NCI-H2081 (cell line): ENCODE measurements around the gene TMX2.

ENCODE experiments used
- DNase-seq, 2 experiments: peaks; one replicate each; lab custom pipeline; 2025; lab: John Stamatoyannopoulos, UW

TMX2 gene

DNA sequence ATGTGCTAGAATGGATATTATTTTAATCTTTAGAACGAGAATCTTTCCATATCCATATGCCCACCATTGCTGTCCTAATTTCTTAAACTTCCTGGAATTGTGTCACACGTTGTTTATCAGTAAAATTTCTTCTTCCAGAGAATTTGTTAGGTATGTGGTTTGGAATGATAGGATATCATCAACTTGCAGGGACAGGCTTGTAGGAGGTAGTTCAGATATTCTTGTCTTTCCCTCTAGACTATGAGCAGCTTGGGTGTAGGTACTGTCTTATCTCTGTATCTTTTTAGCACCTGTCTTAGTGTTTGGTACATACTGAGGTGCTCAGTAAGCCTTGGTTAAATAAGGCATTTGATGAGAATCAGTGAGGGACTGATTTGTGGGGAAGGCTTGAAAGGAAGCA is 52.6 kb downstream of the TMX2 start:
- DNase-seq: no peak

DNA sequence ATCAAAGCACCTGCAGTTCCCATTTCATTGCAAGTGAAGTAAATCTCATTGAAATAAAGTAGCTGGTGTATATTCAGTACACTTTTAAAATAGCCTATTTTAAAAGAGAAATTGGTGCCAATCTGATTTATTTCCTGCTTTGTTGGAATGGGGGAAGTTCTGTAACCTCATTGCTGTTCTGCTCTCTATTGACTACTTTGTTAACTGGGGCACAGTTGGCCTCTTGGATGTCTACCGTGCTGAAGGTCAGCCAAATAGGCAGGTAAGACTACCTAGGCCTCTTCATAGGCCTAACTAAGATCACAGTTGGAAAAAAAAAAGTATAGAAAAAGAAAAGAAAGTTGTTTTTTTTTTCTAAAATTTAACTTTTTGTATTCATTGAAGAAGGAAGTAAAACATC is 58.4 kb downstream of the TMX2 start:
- no peak for DNase-seq

DNA sequence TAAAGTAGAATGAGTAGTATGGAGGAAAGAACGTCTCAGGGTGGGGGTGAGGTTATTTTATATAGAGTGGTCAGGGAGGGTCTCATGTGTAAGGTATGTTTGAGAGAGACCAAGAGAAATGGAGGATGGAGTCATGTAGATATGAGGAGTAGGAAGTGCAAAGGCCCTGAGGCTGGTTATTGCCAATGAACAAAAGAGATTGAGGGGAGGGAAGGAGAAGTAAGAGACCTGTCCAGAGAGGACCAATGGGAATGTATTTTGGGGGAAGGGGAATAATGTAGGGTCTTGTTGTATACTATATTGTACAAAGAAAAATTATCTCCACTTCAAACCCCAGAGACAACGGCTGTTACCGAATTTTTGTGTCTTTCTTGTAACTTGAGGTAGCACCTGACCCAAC is 59.0 kb downstream of the TMX2 start:
- no peak for DNase-seq

DNA sequence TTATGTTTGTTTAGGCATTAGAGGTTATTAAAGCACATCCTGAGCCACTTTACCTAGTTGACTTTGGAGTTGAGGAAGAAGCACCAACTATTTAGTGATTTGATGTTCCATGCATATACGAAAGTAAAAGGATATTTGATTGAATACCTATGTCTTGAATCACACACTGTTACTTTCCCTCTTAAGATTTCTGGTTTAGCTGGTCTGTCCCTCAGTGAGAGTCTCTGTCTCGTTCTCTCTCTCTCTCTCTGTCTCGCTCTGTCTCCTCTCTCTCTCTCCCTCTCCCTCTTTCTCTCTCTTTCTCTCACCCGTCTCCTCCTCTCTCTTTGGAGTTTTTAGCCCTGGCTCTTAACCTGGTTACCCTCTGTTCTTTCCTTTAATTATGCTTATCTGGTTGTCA is 60.2 kb downstream of the TMX2 start:
- no peak for DNase-seq

DNA sequence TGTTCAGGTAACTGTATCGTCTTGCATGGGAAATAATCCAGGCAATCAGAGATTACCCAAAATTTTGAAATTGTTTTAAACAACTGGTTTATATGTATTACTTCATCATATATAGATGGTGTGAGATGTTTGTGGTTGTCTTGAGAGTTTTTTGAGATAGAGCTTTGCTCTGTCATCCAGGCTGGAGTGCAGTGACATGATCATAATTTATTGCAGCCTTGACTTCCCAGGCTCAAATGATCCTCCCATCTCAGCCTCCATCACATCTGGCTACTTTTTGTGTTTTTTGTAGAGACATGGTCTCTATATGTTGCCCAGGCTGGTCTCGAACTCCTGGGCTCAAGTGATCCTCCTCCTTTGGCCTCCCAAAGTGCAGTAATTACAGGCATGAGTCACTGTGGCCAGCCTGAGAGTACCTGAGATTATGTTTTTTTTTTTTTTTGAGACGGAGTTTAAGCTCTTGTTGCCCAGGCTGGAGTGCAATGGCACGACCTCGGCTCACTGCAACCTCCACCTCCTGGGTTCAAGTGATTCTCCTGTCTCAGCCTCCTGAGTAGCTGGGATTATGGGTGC is 60.7 kb downstream of the TMX2 start:
- no peak for DNase-seq

DNA sequence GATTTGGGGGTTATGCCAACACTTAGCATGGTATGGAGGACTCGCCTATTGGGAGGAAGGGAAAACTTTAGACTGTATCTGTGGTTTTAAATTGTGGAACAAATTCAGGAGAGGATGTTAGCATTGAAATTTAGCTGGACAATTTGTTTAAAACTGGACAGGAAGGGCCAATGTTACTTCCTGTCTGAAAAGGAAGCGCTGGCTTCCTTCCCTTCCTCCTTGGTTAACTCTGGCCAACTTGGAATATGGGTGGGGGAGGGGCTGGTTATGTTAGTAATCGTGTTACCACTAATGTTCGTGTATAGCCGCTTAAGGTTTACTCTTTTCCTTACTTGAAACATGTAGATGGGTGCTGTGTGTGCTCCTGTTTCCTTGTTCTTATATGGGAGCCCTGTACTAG is 63.1 kb downstream of the TMX2 start:
- no peak for DNase-seq

DNA sequence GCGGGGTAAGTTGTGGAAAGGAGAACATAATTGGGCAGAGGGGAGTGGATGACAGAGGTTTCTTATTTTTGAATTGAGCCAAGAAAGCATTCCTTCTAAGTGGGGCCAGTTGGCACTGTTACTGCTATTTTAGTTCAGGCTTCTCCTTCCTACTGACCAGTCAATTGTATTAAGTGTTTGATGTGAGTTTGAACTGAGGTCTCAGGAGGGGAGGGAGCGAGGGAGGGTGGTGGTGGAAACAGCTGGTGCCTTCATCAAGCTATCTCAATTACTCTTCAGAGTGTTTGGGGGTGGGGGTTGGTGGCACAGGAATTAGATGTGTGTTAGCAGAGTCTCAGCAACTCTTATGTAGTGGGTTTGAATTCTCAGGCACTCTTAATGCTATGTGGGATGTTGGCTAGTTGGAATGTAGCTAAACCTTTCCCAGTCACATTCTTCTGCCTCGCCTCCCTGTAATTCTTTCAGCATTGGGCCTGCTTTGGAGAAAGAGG is 63.7 kb downstream of the TMX2 start:
- DNase-seq: no peak

DNA sequence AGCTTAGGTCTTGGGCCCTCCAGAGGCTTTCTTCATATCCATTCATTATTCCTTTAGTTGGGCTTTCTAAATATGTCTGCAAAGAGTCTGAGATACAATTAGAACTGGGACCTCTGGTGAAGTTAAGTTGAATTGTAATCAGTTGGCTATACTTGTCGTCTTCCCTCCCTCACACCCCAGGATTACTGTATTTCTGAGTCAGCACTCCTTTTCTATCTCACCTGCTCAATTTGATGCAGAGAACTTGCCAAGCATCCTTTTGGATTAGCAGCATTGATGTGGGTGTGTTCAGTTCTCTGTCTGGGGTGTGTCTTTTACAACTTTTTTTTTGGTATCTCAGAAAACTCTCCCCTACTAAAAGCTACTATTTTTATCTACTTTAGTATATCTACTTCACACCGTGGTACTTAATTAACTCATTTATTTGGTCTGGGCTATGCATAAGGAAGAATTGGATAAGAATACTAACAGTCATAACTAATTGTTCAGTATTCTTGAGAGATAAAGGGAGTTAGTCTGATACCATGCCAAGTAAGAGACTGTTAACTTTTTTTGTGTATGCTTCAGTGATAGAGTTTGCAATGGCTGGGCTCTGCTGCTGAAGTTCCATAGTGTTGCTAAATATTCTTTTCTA is 64.3 kb downstream of the TMX2 start:
- DNase-seq: no peak

DNA sequence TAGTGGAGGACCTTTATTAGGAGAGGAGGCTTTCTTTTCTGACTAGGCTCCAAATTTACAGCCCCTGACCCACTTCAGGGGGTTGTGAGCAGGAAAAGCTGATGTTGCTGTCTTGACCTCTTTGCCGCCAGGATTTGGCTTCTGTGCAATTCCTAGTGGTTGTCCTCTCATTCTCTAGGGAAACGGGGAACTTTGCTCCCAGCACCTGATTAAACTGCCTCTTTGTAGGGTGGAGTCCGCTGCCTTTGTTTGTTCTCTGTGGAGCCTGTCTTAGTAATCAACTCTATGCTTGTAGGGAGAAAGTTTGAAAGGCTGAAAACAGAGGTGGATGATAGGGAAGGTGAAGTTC is 65.5 kb downstream of the TMX2 start:
- DNase-seq: no peak

DNA sequence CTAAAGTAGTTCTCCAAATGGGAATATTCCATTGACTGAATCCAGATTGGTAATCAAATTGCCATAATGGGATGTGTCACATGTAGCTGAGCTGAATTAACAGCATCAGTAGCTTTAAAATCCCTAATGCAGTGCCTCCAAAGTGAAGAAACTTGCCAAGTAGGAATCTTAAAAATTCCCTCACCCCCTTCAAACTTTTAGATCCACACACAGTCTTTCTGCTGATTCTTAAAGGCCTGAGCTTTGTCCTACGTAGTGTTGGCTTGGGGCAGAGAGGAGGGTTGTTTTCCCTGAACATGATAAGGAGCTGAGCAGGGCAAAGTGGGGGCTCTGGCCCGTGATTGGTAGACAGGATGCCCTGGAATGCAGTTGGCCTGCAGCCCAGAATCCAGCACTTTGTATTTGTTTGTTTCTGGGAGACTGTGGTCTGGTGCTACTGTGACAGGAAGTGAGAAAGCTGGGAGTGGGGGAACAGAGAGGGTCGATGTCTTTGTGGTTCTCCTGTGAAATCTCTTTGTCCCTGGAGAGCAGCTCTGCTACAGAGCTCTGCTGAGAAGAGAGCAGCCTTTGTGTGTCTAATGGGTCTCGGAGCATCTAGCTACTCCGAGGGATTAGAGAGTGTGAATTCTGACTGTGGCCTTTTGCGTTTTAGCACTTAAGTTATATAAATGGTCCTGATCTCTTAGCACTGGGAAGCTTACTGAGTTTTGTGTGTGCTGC is 66.1 kb downstream of the TMX2 start:
- DNase-seq: peak in 1 of 2 experiments; percentile 59

DNA sequence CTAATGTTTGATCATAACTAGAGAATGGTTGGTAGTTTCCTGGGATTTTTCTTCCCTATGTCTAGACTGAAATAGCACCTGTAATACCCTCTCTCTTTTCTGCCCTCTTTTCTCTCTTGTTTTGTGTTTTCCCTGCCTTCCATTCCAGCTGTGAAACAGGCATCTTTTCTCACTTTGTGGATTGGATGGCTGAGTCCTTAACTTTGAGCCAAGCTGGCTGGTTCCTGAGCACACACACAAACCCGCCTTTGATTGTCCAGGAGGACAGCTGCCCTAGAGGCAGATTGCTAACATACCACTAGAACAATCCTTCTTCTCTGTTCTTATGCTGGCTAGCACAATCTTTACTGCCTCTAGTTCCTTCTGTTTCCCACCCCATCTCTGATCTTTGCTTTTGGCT is 66.9 kb downstream of the TMX2 start:
- no peak for DNase-seq

DNA sequence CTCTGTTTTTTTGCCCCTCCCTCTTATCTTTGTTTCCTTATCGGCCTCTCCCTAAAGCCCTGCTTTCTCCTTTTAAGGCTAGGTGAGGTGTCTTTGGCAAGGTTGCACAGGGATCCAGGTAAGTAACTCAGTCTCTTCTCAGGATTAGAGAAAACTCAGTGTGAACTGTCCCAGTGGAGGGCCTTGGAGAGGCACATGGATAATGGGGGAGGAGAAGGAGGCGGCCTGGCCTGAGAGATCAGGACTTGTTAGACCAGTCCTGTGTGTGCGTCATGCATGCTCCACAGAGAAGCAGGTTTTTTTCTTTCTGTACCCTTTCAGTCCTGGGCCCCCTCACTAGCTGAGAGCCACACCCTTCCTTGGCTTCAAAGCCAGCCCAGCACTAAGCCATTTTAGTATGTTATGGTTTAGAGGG is 69.1 kb downstream of the TMX2 start:
- no peak for DNase-seq

DNA sequence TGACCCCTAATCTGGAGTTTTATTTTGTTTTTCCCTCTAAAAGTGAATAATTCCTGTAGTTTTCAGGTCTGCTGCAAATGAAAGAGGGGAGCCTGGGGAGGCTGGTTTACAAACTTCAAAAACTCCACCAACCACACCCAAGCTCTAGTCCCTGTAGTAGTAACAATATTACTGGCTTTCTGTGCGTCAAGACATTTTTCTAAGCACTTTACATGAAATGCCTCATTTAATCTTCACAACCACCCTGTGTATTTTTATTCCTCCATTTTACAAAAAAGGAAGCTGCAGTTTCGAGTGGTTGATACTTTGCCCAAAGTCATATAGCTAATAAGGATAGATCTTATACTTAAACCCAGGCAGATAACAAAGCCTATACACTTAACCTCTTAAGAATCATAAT is 72.7 kb downstream of the TMX2 start:
- no peak for DNase-seq

DNA sequence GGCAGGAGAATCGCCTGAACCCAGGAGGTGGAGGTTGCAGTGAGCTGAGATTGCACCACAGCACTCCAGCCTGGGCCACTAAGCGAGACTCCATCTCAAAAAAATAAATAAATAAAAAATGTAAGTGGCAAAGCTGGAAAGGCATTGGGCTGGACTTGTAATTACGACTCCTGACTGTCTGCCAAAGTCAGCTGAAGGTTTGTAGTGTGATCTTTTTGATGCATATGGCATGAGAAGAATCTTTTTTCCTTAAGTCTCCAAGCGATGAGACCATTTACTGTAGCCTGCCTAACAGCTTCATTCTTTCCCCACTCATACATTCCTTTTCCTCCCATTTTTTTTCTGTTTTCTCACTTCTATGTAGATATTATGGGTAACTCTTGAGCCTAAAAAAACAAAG is 74.0 kb downstream of the TMX2 start:
- DNase-seq: peak in 1 of 2 experiments; percentile 1

DNA sequence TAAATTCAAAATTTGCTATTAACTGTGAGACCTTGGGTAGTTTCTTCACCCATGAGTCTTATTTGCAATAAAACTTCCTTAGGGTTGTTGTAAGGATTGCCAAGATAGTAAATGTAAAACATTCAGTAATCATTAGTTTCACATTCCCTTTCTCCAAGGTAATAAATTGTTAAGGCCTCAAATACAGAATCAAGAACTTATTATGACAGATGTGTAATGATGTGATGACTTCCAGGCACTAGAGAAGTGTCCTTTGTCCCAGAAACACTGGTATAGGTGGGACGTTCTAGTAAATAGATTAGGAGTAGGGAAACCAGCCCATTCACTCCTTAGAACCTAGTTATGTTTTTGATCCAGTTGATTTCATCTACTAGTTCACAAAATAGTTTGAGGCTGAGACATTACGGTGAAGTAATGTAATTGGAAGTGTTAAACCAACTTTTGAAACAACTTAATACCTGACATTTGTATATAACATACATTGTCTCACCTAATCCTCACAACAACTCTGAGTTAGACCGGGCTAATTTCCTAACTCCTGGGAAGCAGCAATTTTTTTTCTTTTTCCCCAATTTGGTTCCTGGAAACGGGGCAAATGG is 74.7 kb downstream of the TMX2 start:
- no peak for DNase-seq

DNA sequence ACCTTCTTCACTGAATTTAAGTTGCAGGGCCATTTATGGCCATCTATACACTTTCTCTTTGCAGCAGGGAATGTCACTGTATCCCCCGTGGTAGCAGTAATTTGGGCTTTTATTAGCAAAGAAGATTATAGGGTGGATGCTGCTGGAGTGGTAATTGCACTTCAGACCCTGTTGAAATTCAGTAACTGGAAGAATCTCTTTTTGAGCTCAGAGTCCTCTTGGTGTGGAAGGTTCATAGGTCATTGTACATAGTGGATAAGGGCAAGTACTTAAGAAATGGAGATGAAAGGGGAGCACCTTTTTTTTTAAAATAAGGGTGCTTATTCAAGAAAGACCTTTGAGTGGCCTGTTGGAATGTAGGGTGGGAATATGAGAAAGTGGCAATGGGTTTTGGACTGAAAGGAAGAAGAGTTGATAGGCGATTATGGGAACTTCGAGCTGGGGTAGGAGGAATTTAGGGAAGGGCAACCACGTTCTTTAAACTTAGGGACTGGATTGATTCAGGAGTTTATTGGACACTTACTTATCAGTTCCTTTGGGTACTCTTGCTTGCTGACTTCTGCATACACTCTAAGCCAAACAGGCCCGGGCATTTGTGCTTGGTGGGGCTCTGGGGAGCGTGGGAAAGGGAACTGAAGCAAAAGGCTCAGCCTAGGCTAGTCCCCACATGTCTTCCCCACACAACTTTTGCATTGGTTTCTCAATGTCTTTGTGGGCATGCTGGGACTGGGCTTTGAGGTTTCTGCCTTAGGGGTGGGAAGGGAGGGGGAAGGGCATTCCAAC is 75.7 kb downstream of the TMX2 start:
- DNase-seq: no peak

DNA sequence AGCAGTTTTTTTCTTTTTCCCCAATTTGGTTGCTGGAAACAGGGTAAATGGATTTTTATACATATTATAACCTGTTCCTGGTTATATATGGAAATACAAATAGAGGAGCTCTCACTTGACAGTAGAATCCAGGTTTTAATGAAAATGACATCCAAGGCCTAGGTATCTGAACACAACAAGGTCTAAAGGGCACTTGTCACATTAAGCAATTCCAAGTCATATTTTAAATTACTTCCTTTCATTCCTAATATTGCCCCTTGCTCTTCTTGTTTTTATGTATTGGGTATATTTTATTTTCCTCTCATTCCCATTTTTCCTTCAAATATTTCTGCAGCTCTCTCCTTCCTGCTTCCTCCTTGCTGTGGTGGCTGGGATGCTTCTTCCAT is 76.3 kb downstream of the TMX2 start:
- no peak for DNase-seq
